GM21515 (cell line): Measurements from ENCODE around the gene NPHP4.

Experiments
- ATAC-seq: cut with Tn5 transposase; IDR thresholded peaks from one replicate; pipeline ENCODE4 v1.9.1; 2021; ENCODE audit not compliant: unreplicated experiment

The NPHP4 gene

DNA sequence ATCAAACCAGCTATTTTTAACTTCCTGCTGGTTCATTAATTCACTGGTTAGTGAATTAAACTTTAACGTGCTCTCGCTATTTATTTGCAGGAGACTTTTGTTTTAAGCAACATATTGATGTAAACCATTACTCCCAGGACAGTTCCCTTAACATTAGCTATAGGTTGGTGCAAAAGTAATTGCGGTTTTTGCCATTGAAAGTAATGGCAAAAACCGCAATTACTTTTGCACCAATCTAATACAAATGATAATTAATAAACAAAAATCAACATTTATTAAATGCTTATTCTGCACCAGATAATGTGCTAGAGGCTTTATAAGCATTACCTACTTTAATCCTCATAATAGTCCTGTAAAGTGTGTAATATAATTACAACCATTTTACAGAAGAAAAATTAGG is 176.5 kb downstream of the NPHP4 start:
- ATAC-seq: no peak

DNA sequence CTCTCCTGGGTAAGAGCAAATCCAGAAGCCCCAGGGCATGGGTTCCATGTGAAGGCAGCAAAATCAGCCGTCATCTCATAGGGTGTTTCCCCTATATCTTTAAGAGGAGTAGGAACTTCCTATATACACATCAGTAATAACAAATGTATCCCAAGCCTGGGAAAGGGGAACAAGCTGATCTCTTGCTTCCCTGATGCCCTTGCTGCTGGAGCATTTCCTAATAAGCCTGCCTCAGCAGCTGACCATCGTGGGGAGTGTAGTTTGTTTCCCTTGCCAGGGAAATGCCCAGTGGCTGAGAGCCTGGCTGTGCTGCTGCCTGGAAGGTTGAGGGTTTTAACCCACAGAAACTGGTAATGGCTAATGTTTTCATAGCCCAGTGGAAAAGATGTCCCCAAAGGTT is 177.0 kb downstream of the NPHP4 start:
- ATAC-seq: no peak

DNA sequence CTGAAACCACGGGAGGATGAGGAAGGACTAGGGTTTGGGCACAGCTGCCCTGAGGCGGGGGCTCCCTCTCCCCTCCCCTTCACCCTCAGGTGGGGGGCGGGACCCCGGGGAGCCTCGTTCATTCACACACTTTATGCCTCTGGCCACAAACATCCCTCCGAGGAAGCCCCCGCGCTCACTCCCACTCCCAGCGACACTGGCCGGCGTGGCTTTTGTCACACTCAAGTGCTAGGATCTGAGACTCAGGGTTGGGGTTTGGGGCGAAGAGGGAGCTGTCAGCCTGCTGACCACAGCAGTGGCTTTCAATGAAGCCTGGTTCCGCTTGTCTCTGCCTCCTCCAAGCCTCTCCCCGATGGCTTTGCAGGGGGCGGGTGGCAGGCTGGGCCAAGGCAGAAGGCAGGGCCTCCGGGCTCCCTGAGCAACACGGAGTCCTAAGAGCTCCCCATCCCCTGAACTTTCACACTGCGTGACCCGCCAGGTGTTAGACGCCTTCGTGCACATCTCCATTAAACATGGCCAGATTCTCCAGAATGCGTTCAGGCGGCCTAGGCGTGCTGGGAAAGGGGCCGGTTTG is 178.1 kb downstream of the NPHP4 start:
- ATAC-seq: no peak

DNA sequence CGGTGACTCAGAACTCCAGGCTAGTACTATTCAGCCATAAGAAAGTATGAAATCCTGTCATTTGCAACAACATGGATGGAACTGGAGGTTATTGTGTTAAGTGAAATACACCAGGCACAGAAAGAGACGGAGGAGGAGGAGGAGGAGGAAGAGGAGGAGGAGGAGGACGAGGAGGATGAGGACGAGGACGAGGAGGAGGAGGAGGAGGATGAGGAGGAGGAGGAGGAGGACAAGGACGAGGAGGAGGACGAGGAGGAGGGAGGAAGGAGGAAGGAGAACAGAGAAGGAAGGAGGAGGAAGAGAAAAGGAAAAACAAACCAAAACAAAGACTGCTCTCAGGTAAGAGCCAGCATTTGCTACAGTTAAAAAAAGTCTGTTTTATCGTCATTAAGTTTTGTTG is 178.7 kb downstream of the NPHP4 start:
- ATAC-seq: no peak
